GM18508 (cell line): ENCODE measurements around the gene NF1.
"Not testable (repeated sequence)": the region's sequence is repeated elsewhere in the genome, so short reads cannot be mapped to it uniquely, and the experiment has no call there.

Experiments
- ATAC-seq: cut with Tn5 transposase; IDR thresholded peaks from one replicate; pipeline ENCODE4 v1.9.1; 2021; ENCODE audit warnings: moderate number of reproducible peaks; ENCODE audit not compliant: insufficient read depth, unreplicated experiment

The NF1 gene

GRCh38 chr17:31128241-31128640 is 33.5 kb downstream of the NF1 start:
- ATAC-seq = no peak

GRCh38 chr17:31130286-31131224 is 35.8 kb downstream of the NF1 start:
- ATAC-seq = no peak

- ATAC-seq = no peak
These were observed 36.5 kb downstream of the NF1 start for GRCh38 chr17:31131299-31131698.

- ATAC-seq = no peak
These were observed 38.2 kb downstream of the NF1 start for GRCh38 chr17:31132977-31133376.

GRCh38 chr17:31134576-31134975 is 39.8 kb downstream of the NF1 start:
- no peak for ATAC-seq

- no peak for ATAC-seq
These were observed 41.5 kb downstream of the NF1 start for GRCh38 chr17:31136319-31136718.

GRCh38 chr17:31140111-31140510 is 45.3 kb downstream of the NF1 start:
- no peak for ATAC-seq

- no peak for ATAC-seq
These were observed 49.7 kb downstream of the NF1 start for GRCh38 chr17:31144428-31144827.

GRCh38 chr17:31144836-31145235 is 50.1 kb downstream of the NF1 start:
- ATAC-seq = no peak

- no peak for ATAC-seq
These were observed 52.9 kb downstream of the NF1 start for GRCh38 chr17:31147507-31148202.

- no peak for ATAC-seq
These were observed 53.4 kb downstream of the NF1 start for GRCh38 chr17:31148205-31148604.

GRCh38 chr17:31152271-31152670 is 57.5 kb downstream of the NF1 start:
- ATAC-seq = no peak

GRCh38 chr17:31155208-31155810 is 60.5 kb downstream of the NF1 start:
- ATAC-seq = no peak

- ATAC-seq = no peak
These were observed 61.5 kb downstream of the NF1 start for GRCh38 chr17:31156326-31156725.

GRCh38 chr17:31156864-31157263 is 62.1 kb downstream of the NF1 start:
- ATAC-seq = not testable (repeated sequence)

- no peak for ATAC-seq
These were observed 64.1 kb downstream of the NF1 start for GRCh38 chr17:31158746-31159377.

GRCh38 chr17:31163091-31163781 is 68.5 kb downstream of the NF1 start:
- no peak for ATAC-seq

GRCh38 chr17:31167111-31167510 is 72.3 kb downstream of the NF1 start:
- no peak for ATAC-seq

GRCh38 chr17:31171701-31172100 is 76.9 kb downstream of the NF1 start:
- ATAC-seq = no peak

- no peak for ATAC-seq
These were observed 77.6 kb downstream of the NF1 start for GRCh38 chr17:31172388-31172787.
